Memory B cell (primary cell): ENCODE data around the gene HRH1.

Experiments
- ATAC-seq: fragments of 150-1000 bp; cut with Tn5 transposase; 2 replicates; pipeline ENCODE4 v1.10.0; 2021; ENCODE audit warnings: low read depth, mild to moderate bottlenecking, moderate library complexity
- DNase-seq, 2 donors: peaks; one replicate each; pipeline ENCODE4 v3.0.0; 2022; ENCODE audit warnings: low spot score in 2 of 2
- H3K27ac Mint-ChIP-seq: one replicate; pipeline ENCODE4 v1.8.0; 2022; ENCODE audit warnings: mild to moderate bottlenecking, moderate library complexity, mixed read lengths
- H3K27me3 Mint-ChIP-seq: one replicate; pipeline ENCODE4 v1.8.0; 2022; ENCODE audit warnings: mixed read lengths
- H3K36me3 Mint-ChIP-seq: one replicate; pipeline ENCODE4 v1.8.0; 2022; ENCODE audit warnings: mild to moderate bottlenecking, mixed read lengths
- H3K4me1 Mint-ChIP-seq: one replicate; pipeline ENCODE4 v1.8.0; 2022; ENCODE audit warnings: mixed read lengths
- H3K4me3 Mint-ChIP-seq: one replicate; pipeline ENCODE4 v1.8.0; 2022; ENCODE audit warnings: mild to moderate bottlenecking, moderate library complexity, mixed read lengths
- H3K9me3 Mint-ChIP-seq: one replicate; pipeline ENCODE4 v1.8.0; 2022; ENCODE audit warnings: mixed read lengths

The HRH1 gene

DNA sequence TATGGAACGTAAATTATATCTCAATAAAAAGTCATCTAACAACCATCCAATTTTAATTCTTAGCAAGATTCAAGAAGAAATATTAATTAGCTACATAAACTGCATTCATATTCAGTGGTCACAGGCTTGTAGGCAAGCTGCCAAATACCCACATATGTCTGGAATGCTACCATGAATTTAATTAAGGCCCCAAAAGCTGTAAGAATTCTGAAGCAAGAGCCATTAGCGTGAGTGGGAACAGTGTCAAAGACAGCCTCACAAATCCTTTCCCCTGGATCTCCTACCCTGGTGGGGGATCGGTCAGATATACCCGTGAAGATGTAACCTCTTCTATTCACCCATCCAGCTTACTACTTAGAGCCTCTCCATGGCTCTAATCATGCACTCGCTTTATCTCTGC is 157.9 kb downstream of the HRH1 start:
- Mint-ChIP-seq H3K4me3 (no peak overlapping the region), H3K9me3 (no peaks in the 10 kb centered on the region), H3K4me1 (no peaks in the 10 kb centered on the region), H3K27ac (no peak overlapping the region), H3K36me3 (peaks cover 55% of the 10 kb centered on the region), H3K27me3 (no peaks in the 10 kb centered on the region)
- DNase-seq, result no peak
- no peak for ATAC-seq
